GM13976 (cell line): ENCODE data around the gene TUT7.
"Not testable (repeated sequence)": the region's sequence is repeated elsewhere in the genome, so short reads cannot be mapped to it uniquely, and the experiment has no call there.

Experiments
- DNase-seq: peaks from one replicate; pipeline ENCODE4 v3.0.0; 2012; ENCODE audit warnings: low spot score
- in situ Hi-C: fragments of 300-500 bp; cut with MboI; formaldehyde crosslinking; loops from one replicate; pipeline ENCODE4 v1.12.0; 2022; ENCODE audit warnings: low sequenced_read_pairs, mixed read lengths, inconsistent platforms; ENCODE audit not compliant: unreplicated experiment
- TF ChIP-seq, protein P1 (sequence below): IDR thresholded peaks from 2 replicates; pipeline ENCODE4 v1.5.1; 2012; ENCODE audit warnings: borderline replicate concordance, mild to moderate bottlenecking; ENCODE audit not compliant: insufficient read depth; ENCODE audit errors: extremely low read depth, missing control alignments, control extremely low read depth

The TUT7 gene

DNA sequence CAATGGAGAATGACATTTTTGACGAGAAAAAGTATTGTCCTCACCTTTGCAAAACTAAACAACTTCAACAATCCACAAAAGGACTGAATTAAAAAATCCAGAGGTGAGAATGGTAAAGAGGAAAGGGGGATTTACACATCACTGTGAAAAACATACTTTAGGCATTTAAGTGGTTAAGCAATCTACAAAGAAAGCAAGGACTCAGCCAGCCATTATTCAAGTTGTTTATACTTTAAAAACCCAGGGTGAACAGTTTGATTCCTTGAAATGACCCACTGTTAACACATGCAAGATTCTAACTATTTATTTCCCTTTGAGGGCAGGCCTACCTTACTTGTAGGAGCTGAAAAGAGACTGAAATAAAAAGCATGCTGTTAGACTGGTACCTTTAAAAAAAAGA is 29.3 kb downstream of the TUT7 start:
- in situ Hi-C loops = no loop called here
- DNase-seq = no peak
- TF ChIP-seq, protein P1, sequence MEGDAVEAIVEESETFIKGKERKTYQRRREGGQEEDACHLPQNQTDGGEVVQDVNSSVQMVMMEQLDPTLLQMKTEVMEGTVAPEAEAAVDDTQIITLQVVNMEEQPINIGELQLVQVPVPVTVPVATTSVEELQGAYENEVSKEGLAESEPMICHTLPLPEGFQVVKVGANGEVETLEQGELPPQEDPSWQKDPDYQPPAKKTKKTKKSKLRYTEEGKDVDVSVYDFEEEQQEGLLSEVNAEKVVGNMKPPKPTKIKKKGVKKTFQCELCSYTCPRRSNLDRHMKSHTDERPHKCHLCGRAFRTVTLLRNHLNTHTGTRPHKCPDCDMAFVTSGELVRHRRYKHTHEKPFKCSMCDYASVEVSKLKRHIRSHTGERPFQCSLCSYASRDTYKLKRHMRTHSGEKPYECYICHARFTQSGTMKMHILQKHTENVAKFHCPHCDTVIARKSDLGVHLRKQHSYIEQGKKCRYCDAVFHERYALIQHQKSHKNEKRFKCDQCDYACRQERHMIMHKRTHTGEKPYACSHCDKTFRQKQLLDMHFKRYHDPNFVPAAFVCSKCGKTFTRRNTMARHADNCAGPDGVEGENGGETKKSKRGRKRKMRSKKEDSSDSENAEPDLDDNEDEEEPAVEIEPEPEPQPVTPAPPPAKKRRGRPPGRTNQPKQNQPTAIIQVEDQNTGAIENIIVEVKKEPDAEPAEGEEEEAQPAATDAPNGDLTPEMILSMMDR = no peak

DNA sequence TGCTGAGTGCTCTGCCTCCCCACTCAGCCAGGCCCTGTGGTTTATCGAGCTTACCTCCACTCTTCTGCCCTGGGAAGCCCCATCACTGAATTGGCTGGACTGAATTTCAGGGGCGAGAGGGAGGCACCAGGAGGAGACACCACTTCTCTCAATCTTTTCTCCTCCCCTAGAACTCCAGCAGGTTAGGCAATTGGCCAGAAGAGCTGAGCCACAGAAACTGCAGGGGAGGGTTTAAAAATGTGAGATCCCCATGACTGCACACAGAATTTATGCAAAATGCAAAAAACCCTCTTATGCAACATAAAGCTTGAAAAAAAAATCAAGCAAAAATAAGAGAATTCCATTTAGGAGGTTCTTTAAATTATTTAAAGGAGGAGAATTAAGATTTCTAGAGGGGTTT is 29.9 kb downstream of the TUT7 start:
- TF ChIP-seq, protein P1 = no peak
- in situ Hi-C loops = no loop called here
- peak; percentile 27 for DNase-seq

DNA sequence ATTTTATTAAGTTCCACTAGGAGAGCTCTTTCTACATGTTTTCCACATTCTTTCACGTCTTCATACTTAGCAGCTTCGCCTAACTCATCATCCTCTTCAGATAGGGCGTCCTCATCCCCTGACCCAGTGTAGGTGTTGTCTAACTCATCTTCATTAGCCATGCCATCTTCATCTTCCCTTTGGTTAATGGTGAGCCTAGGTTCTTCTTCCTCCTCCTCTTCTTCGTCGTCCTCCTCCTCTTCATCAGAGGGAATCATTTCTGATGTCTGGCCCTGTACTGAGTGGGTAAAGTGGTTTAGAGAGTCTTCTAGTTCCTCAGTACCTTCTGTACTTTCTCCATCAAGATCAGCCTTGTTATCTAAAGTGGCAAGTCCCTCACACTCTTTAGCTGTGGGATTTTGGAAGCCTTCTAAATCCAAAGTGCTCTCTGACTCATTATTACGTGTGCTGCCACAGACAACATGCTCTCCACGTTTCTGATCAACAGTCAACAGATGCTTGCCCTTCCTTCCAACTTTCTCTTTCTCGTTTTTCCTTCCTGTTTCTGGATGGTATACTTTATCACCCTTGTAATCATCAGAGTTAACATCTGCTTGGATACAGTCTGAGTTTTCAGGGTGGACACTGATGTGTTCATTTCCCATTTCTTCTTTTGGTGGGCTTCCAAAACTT is 31.1 kb downstream of the TUT7 start:
- TF ChIP-seq, protein P1 = no peak
- DNase-seq = no peak
- in situ Hi-C loops = no loop called here

DNA sequence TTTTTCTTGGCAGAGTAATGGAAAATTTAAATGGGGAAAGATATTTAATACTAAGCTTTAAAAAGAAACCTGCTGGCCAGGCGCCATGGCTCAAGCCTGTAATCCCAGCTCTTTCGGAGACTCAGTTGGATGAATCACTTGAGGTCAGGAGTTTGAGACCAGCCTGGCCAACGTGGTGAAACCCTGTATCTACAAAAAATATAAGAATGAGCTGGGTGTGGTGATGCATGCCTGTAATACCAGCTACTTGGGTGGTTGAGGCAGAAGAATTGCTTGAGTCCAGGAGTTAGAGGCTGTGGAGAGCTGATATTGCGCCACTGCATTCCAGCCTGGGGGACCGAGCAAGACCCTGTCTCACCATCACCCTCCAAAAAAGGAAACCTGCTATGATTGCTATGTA is 32.8 kb downstream of the TUT7 start:
- in situ Hi-C loops = no loop called here
- no peak for DNase-seq
- TF ChIP-seq, protein P1 = no peak

DNA sequence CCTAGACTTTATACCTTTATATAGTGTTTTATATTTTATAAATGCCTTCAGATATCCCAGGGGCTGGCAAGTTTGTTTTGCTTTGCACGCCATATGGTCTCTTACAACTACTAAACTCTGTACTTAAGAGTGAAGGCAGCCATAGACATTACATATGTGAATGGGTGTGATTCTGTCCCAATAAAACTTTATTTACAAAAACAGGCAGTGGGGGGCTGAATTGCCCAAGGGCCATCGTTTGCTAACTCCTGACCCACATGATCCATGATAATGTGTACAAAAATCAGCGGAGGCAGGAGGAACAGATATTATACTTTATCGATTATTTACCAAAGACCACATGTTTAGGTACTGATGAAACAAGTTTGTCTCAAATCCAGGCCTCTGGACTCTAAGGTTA is 36.0 kb downstream of the TUT7 start:
- TF ChIP-seq, protein P1 = no peak
- in situ Hi-C loops = no loop called here

DNA sequence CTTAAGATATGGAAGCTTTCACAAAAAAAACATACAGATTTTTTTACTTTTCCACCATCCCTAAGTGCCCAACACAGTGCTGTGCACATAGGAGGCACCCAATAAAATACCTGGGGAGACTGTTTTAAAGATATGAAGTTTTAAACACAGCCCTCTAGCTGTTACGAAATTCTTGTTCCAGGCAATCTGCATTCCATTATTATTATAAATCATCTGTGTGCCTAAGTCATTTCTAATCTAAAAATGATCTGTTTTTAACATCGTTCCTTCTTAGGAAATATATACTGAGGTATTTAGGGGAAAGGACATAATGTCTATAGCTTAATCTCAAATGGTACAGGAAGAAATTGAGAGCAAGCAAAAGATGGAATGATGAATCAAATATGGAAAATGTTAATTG is 39.1 kb downstream of the TUT7 start:
- TF ChIP-seq, protein P1 = no peak
- in situ Hi-C loops = no loop called here
- no peak for DNase-seq

More for the DNA sequence above, 36.0 kb downstream of the TUT7 start:
- DNase-seq = no peak

DNA sequence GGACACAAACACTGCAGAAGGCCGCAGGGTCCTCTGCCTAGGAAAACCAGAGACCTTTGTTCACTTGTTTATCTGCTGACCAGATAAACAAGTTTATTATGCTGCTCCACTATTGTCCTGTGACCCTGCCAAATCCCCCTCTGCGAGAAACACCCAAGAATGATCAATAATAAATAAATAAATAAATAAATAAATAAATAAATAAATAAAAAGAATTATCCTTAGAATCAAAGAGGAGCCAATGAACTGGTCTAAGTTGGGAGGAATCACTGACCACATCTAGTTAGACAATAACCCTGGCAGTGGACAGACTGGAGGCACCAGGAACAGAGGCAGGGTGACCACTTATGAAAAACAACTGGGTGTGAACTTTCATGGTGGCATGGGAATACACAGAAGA is 41.3 kb downstream of the TUT7 start:
- in situ Hi-C loops, DNase-seq: not testable (repeated sequence)
